HG03175 (cell line): Measurements from ENCODE around the gene S100A9.
"Not testable (repeated sequence)": the region's sequence is repeated elsewhere in the genome, so short reads cannot be mapped to it uniquely, and the experiment has no call there.

Source experiments
- ATAC-seq: cut with Tn5 transposase; IDR thresholded peaks from one replicate; pipeline ENCODE4 v1.9.1; 2021; ENCODE audit warnings: mild to moderate bottlenecking, moderate library complexity; ENCODE audit not compliant: unreplicated experiment

S100A9 gene

DNA sequence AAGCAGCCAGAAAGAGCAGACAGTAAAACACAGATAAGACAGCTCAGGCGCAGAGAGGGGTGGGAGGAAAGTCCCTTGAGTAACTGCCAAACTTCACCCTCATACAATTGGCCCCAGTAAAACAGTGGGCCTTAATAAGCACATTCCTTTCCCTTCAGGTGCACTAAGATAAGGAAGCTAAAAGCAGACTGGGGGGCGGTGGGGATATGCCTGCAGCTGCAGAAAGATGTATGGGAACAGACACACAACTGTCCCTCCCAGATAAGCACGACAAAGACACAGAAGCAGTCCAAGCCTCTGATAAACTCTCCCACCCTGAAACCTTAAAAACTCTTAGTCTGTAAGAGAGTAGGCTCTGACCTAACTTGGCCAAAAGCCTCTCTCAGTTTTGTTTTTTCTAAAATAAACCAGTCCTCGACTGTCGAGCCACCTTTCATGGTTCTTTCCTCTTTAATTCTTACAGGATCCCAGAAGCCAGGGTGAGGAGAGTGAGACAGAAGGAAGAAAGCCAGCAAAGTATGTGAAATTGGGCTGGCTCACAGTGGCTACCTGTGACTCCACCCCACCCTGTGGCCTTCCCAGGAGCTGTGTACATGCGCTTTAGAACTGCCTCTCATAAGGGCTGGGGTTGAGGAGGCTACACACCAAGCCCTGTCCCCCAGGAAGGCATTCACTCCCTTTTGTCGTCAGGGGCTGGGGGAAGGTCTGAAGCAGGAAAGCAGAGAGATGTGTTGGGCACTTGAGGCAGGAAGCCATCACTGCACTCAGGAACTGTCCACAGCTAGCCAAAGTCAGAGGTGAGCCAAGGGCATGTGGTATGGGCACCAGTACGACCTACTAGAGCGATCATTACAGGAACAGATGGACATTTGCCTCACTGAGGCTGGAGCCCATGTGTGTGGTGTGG lies 13.6 kb upstream of the S100A9 start:
- no peak for ATAC-seq

DNA sequence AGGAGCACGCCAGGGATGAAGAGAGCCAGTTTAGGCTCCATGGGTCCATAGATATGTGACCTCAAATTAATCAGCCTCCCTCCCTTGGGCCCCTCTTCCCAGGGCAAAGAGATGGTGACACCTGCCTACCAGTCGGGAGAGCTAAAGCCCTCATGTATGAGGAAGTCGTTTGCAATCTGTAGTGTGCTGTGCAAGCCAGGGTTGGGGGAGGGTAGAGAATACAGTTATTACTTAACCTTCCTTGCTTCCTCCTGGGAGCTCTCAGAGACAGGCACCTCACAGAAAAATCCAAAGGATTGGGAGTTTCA lies 13.0 kb upstream of the S100A9 start:
- ATAC-seq, result no peak

DNA sequence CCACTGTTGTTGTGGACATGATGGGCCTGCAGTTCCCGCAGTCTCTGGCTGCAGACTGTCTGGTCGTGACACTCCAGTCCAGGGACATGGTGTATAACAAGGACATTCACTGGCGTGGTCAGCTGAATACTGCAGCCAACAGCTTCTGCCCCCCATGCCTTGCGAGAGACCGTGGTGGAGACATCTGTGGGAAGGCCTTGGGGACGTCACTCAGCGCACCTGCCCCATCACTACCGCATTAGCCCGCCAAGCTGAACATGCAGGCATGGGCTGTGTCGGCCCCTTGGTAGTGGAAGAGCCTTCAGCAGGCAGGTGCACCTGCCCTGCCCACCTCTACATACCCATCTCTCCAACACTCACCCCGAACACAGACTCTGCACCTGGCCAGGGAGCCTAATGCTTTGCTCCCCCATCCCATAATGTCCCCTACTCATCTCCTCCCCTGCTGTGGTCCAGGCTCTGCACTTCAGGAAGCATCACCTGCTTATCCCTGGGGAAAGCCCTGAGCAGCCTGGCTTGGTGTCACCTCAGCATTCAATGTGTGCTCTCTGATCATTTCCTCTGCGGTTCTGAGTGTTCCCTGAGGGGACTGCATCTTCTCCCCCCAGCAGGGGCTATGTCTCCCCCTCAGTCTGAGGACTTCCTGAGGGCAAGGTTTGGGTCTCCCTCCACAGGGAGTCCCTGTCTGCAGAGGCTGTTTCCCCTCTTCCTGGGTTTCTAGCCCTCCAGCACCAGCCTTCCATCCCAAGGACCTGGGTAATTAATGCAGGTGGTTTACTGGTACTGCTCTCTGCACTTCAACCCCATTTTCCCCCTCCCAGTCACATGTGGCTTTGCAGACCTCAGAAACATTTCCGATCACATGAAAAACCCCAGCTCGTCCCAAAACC lies 12.2 kb upstream of the S100A9 start:
- ATAC-seq, result no peak

DNA sequence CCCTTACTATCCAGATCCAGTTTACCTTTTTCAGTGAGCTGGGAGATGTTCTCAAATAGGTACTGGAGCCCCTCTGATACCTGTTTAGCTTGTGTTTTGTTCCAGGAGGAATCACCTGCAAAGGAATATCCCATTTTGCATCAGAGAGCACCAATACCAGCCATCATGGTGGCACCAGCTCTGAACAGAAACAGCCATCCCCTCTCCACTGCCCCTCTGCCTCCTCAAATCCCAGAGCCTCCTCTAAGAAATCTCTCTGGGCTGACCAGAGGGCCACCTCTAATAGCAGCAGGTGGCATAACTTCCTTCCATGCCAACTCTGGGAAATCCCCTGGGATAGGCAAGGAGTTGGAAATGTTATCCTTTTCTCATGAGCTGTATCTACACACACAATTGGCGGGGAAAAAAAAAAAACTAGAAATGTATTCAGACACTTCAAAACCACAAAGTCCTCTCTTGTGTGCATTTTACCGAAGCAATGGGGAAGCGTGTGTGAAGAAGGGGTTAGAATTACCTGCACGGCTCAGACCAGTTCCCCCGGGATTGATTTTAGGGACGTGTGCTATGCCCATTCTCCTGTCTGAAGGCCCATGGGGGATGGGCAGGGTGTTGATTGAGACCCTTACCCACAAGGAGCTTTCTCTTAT lies 11.5 kb upstream of the S100A9 start:
- no peak for ATAC-seq

DNA sequence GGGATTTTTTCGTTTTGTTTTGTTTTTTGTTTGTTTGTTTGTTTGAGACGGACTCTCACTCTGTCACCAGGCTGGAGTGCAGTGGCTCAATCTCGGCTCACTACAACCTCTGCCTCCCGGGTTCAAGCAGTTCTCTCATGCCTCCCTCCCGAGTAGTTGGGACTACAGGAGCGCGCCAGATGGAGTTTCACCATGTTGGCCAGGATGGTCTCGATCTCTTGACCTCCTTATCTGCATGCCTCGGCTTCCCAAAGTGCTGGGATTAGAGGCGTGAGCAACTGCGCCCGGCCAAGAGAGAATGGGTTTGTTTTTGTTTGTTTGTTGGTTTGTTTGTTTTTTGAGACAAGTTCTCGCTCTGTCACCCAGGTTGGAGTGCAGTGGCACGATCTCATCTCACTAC lies 10.6 kb upstream of the S100A9 start:
- ATAC-seq, result not testable (repeated sequence)

DNA sequence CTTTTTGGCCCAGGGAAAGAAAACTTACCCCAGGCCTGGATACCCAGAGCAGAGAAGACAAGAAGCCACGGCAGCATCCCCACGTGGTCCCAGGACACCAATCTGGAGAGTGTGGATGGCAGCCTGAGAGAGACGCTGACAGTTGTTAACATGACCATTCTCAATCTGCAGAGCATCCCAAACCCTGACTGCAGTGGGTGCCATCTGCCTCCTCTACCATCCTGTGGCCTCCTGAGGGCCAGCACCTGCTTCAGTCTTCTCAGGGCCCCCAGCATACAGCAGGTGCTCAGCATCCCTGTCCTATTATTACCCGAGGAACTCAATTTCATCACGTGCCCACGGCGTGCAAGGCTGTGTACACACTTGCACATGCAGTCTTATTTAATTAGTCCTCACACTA lies 9.8 kb upstream of the S100A9 start:
- ATAC-seq, result no peak

DNA sequence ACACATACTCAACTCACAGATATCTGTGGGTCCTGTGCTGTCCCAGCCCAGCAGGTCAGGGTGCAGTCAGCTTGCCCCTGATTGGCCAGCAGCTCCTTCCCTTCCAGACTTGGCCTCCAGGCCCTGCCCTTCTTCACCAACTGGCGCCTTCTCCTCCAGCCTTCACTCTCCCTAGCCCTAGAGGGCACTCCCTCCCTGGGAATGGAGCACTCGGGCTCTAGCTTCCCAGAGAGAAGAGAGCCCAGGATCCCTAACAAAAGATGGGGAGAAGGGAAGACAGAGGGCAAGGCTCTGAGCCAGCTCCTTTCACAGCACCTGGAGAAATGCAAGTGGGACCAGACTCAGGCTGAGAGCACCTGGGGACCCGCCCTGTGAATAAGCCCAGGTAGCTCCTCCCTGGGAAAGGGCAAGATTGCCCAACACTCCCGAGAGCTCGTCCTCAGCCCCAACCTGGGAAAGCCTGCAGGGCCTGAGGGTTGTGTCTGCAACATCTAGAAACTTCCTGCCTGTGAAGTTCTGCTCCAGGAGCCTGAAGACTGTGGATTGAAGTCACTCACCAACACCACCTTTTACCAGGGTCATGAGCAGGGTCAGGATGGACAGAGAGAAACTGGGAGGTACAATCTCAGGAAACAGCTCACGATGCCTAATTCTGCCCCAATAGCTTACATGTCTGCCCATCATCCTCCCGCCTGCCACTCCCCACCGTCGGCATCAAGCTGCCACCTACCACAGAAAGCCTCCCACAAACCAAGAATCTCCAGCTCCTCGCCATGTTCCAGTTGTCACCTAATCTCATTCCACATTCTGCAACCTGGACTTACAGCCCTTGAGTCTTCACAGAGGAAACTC lies 8.9 kb upstream of the S100A9 start, which contains the start of gene PGLYRP4:
TSS of gene PGLYRP4 (minus strand) at position 331 of the 852 bp plus-strand sequence. CDS start 909 bp downstream, outside the sequence.
- no peak for ATAC-seq

DNA sequence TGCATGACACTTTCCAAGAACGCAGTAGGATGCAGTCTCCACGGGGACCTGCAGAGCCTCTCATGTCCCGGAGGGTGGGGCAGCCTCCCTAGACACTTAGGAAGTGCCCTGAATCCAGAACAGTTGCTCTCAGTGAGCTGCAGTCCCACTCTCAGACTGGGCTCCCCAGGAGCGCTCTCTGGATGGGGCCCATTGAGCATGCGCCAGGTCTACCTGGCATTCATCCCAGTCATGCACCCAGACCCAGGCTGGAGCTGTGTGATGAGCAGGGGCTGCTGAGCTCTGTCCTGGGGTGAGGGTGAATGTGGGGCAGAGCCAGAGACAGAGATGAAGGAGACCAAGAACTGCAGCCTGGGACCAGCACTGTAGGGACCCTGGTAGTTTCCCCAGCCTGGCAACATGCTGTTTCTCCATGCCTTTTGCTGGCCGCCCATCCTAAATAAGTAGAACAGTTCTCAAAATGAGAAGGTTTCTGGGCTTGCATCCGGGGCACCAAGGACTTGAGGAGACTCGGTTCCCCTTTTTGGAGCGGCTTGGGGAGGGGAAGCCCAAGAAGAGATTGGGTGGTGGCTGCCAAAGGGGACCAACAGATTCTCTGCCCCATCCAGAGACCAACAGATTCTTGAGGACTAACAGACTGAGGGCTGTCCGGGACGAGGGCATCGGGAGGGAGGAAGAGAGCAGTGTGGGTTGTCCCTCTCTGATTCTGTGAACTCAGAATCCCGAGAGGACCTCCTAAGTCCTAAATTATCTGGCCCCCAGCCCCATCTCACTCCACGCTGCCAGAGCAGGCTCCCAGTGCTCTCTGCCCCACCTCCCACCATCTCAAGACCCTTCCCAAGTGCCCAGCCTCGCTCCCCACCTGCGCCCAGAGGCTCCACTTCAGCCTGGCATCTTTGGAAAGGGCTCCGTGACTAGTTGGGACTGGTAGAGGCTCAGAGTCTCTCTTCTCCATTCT lies 8.0 kb upstream of the S100A9 start:
- no peak for ATAC-seq

DNA sequence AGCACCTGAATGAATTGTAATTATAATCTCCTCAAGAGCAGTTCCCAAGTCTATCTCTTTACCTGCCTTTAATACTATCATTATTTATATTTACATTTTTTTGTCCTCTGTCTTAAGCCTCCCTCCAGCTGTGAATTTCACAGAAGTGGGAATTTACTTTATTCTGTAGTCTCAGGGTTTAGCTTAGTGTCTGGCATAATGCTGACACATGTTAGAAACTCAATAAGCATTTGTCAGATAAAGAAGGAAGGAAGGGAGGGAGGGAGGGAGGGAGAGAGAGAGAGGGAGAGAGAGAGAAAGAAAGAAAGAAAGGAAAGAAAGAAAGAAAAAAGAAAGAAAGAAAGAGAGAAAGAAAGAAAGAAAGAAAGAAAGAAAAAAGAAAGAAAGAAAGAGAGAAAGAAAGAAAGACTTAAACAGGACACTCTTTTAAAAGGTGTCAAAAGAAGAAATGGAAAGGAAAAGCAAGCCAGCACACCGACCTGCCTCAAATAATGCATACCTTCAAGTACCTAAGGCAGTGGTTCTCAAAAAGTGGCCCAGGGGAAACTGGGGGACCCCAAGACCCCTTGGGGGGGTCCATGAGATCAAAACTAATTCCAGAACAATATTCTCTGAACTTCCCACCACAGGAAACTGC lies 7.2 kb upstream of the S100A9 start:
- no peak for ATAC-seq

DNA sequence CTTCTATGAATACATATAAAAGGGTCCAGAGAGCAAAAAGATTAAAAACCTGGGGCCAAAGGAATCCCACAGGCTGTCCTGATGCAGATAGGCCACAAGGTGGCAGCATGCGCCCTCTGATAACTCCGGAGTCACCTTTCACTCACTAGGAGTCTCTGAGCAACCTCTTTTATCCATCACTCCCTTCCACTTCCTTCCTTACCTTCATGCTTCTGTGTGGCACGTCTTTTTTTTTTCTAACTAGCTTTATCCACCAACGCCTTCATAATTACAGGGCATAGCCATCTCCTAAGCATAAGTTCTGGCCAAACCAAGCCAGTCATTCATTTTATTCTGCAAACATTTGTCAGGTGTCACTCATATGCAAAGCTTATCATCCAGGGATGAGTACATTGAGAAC lies 5.1 kb upstream of the S100A9 start:
- no peak for ATAC-seq

DNA sequence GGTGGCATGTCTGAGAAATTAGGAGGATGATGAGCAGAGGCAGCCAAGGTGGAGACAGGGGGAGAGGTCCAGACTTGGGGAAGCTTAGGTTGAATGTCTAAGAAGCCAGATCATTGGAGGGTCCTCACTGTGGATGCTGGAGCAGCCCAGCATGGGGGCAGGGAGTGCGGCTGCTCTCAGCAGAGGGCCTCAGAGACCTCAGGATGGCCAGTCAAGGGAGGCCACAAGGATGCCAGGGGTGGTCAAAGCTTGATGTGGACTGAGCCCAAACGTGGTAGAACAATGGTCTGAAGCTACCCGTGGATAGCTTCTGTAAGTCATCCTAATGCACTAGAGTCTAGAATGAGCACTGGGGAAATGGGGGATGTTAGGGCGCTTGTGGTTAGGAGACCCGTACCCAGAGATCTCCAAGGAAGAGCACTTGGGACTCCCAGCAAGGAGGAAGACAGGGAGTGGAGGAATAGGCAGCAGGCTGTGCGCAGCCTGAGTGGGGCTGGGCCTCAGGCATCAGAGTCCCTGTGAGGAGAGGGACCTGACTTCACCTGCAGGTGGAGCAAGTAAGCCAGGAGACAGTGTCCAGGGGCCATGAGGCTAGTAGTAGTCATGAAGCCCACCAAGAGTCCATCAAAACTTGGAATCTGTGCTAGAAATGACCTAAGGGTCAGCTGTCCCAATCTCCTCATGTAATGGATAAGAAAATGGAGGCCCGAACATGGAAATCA lies 4.3 kb upstream of the S100A9 start:
- no peak for ATAC-seq

DNA sequence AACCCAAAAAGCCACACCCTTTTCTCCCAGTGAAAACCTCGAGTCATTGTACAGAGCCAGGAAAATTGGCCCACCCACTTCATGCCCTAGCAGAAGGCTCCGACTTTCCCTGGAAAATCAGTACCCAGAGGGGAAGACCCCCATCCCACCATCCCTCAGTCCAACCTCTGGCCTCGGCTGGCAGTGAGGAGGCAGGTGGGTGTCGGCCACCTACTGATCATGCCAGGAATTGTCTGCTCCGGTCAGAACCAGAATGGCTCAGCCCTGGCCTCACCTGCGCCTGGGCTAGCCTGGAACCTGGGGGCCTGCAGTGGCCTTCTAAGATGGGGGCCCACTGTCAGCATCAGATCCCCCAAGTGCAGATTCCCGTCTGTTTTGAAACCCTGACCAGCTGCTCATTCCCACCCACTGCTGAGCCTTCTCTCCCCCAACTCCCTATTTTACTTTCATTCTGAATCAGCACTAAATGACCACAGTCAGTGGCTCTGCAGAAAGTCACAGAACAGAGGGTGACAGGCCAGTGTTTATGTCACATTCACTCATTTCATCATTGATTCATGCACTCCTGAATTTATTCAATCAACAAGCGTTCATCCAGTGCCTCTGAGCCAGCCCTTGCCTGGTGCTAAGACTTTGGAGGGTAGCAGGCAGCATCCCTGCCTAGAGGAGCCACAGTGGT lies 3.0 kb upstream of the S100A9 start:
- no peak for ATAC-seq

DNA sequence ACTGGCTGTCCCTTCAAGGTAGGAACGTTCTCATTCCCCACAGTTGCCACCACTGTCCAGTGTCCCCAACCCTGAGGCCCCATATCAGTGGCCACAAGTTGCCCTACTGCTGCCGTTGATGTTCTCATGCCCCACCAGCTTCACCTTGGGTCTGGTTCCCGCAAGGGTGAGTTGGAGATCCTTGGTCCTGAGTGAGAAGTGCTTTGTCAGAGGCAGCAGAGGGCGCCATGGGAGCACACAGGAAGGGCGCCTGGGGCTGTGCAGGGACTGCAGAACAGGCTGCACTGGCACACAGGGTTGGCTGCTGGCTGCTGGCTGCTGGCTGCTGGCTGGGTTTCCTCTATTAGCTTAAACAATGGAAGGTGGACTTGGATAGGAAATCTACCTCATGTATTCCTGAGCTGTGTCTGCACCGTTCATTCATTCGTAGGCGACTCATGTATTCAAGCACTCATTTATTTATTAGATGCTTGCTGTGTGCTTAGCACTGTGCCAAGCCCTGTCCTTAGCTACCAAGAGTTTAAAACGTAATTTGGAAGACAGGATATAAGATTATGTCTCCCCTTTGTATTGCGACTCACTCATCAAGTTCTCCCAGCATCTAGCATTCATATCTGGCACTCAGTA lies 2.1 kb upstream of the S100A9 start:
- no peak for ATAC-seq

DNA sequence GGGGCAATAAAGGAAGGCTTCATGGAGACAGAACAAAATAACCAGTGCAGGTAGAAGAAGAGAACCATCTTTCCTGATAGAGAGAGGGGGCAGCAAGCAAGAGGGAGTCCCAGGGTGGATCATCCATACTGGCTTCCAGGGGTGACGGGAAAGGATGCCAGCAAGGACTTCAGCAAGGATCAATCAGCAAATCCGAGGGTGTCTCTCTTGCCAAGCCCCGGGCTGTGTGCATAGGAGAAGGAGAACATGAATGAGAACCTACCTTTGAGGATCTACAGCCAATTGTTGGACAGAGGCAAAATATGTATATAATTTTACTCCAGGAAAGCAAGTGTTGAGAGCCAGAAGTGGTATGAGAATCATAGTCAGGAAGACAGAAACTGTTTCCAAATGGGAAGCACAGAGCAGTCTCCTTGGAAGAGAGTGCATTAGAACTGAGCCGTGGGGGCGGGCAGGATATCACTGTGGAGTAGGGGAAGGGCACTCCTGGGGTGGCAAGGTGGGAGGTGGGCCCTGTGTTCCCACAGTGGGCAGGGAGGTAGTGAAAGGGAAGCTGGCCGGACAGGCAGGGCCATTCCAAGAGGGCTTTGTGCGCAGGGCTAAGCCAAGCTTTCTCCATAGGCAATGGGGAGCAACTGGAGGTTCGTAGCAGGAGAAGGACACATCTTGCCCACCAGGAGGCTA lies 1.1 kb upstream of the S100A9 start:
- no peak for ATAC-seq

DNA sequence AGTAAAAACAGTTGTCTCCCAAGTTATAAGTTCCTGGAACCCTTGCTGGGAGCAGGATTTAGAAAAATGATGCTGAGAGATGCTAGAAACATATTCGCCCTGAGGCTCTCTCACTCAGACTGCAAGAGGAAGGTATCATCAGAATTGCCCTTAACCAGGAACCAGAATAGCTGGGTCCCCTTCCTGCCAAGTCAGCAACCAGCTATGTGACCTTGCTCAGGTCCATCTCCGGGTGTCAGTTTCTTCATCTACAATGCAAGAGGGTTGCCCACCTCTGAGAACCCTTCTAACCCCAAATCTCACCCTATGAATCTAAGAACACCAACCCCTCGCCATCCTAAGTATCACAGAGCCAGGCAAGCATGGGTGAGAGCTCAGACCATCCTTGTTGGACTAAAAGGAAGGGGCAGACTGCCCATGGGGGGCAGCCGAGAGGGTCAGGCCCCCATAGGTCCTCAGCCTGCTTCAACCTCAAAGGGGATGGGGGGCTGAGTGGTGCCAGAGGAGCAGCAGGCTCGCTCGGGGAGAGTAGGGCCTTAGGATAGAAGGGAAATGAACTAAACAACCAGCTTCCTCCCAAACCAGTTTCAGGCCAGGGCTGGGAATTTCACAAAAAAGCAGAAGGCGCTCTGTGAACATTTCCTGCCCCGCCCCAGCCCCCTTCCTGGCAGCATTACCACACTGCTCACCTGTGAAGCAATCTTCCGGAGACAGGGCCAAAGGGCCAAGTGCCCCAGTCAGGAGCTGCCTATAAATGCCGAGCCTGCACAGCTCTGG lies 390 bp upstream of the S100A9 start:
- ATAC-seq, result no peak

DNA sequence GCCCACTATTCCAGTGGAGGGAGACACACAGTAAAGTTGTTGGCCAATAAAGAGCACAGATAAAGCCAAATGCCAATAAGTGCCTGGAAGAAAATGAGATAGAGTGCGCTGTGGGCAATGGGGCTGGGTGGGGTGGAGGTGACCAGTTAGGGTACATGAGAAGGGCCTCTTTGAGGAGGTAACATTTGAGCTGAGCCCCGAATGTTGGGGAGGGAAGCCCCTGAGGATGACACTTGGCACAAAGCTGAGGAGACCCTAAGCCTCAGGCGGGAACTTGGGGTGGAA lies 979 bp downstream of the S100A9 start:
- ATAC-seq, result no peak
